Activated CD8-positive, alpha-beta memory T cell treated with anti-CD3 and anti-CD28 coated beads, Interleukin-2, amount 50 U/mL, for 24 hours (primary cell): ENCODE data around the gene NAA38.
"Not testable (repeated sequence)": the region's sequence is repeated elsewhere in the genome, so short reads cannot be mapped to it uniquely, and the experiment has no call there.

Experiments used
- DNase-seq: peaks from one replicate; pipeline ENCODE4 v3.0.0-alpha.2; 2020; ENCODE audit errors: extremely low read depth

The NAA38 gene

GRCh38 chr17:7824021-7824924, 33.1 kb downstream of the NAA38 start:
- DNase-seq: no peak

GRCh38 chr17:7823581-7824001, 33.8 kb downstream of the NAA38 start:
- no peak for DNase-seq

DNA sequence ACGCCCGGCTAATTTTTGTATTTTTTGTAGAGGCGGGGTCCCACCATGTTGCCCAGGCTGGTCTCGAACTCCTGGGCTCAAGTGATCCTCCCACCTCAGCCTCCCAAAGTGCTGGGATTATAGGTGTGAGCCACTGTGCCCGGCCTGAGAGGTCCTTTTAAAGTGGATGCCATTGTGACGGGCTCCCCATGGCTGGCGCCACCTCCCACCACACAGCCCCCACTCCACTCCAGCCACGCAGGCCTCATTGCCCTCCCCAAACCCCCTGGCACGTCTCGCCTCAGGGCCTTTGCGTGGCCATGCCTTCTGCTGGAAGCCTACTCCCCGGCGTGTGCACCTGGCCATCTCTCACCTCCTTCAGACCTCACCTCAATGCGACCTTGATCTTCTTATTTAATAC, 35.2 kb downstream of the NAA38 start:
- DNase-seq: no peak

DNA sequence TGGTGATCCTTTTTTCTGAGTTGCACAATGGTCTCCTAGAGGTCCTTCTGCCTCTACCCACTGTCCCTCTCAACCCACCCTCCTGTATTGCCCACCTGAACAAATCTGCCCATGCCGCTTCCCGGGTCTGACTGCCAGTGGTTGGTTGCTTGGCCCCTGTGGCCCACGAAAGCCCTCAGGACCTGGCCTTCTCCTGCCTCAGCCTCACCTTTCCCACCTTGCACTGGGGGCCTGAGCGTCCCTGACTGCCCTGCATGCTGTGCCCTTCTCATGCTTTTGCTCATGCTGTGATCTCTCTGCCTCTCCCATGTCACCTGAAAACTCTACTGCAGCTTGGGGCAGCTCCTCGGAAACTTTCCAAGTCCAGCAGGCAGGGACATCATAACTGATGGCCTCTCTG, 37.1 kb downstream of the NAA38 start:
- DNase-seq: no peak

DNA sequence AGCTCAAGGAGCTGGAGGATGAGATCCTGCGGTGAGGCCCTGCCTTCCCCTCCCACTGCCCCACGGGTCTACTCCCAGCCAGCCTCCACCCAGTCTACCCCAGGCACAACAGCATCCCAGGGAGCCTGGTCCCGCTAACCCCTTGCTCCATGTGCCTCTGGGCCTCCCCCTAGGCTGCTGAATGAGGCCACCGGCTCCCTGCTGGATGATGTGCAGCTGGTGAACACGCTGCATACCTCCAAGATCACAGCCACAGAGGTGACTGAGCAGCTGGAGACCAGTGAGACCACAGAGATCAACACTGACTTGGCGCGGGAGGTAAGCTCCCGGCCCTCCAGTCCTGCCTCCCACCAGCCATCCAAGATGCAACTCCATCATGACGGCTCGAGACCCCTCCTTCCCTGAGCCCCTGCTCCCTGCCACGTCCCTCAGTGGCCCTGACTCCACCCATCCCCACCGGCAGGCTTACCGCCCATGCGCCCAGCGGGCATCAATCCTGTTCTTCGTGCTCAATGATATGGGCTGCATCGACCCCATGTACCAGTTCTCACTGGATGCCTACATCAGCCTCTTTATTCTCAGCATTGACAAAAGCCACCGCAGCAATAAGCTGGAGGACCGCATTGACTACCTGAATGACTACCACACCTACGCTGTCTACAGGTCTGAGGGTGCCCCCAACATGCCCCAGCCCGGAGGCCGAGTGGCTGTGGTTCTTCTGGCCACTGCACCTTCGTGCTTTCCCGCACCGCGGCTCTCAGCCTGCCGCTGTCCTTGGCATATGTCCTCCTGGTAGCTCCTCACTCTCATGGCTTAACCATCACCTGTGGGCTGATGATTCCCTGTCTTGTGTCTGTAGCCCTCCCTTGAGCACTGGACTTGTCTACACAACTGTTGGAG, 38.4 kb downstream of the NAA38 start:
- no peak for DNase-seq

- DNase-seq: no peak
Observed at GRCh38 chr17:7818026-7818425, 39.3 kb downstream of the NAA38 start.

DNA sequence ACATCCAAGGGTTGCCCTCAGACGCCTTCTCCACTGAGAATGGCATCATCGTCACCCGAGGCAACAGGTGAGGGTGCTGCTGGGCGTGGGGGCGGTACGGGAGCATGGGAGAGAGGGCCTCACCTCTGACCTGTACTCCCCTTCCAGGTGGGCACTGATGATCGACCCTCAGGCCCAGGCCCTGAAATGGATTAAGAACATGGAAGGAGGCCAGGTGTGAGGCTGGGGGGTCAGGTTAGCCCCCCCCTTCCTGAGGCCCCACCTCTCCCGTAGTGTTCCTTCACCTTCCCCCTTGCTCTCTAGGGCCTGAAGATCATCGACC, 39.8 kb downstream of the NAA38 start:
- DNase-seq: no peak

DNA sequence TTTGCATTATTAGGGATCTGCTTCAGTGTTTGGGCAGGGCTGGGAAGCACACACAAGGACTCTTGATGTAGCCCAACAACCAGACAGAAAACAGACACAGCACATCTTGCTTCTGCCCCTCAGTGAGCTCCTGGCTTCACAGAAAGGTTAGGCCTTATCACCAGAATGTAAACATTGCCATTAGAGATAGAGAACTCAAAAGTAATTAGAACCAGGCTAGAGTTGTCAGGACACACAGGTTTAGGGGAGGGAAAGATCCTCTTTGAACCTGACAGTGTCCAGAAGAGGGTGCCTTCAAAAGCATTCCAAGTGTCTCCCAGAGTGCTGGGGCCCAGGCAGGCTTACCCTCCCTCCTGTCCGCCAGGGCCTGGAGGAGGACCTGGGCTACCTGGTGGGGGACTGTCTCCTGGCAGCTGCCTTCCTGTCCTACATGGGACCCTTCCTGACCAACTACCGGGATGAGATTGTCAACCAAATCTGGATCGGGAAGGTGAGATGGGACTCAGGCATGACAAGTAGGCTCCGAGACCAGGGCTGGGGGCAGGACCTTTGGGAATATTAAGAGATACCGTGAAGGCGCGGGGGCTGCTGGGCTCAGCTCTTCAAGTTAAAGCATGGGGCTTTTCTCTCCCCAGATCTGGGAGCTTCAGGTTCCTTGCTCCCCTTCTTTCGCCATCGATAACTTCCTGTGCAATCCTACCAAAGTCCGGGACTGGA, 40.3 kb downstream of the NAA38 start:
- DNase-seq: no peak

DNA sequence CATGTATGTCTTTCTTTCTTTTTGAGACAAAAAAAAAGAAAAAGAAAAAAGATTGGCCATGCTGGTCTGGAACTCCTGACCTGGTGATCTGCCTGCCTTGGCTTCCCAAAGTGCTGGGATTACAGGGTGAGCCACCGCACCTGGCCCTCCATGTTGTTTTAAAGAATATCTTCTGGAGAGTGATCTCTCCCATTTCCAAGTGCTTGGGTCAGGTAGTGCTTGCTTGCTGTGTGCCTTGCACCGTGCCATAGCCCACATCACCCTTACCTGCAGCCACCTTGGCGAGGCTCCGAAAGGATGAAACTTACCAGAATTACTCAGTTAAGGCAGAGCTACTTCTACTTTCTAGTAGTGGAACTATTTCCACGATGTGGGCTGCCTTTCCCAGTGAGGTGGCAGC, 42.4 kb downstream of the NAA38 start:
- no peak for DNase-seq

DNA sequence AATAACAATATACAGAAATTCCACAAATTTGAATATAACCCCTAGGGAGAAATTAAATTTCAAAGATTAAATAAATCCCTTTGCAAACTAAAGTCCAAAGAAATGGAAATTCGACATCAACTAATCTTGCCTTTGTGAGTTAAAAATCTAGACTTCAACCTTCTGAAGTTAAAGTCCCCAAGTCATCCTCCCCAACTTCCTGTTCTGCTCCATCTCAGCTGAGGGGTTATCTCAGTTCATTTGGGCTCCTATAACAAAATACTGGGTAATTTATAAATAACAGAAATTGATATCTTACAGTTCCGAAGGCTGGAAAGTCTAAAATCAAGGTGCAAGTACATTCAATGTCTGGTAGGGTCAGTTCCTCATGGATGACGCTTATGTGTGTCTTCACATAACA, 46.1 kb downstream of the NAA38 start:
- DNase-seq: no peak

DNA sequence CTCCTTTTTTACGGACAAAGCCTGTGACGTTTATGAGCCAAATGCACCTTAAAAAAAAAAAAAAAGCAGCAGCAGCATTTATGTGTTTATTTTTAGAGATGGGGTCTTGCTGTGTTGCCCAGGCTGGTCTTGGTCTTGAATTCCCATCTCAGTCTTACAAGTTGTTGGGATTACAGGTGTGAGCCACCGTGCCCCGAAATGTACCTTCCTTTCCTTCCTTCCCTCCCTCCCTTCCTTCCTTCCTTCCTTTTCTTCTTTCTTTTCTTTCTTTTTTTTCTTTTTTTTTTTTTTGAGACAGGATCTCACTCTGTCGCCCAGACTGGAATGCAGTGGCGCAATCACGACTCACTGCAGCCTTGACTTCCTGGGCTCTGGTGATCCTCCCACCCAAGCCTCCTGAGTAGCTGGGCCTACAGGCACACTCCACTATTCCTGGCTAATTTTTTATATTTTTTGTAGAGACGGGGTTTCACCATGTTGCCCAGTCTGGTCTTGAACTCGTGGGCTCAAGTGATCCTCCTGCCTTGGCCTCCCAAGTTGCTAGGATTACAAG, 47.5 kb downstream of the NAA38 start:
- not testable (repeated sequence) for DNase-seq

GRCh38 chr17:7809086-7809790, 48.1 kb downstream of the NAA38 start:
- no peak for DNase-seq

- DNase-seq: no peak
Observed at GRCh38 chr17:7807206-7807605, 50.2 kb downstream of the NAA38 start.
